ENCODE data around the gene TET2.

TET2 gene

GRCh38 chr4:105184316-105184980 is 37.8 kb downstream of the TET2 start:
- DNase-seq: no peak

- DNase-seq: peak; percentile 59
These were observed 40.1 kb downstream of the TET2 start for GRCh38 chr4:105186701-105187161.

GRCh38 chr4:105189855-105190650 is 43.4 kb downstream of the TET2 start:
- DNase-seq: no peak

GRCh38 chr4:105191621-105192210 is 45.0 kb downstream of the TET2 start:
- DNase-seq: peak; percentile 67

- DNase-seq: peak; percentile 9
These were observed 45.8 kb downstream of the TET2 start for GRCh38 chr4:105192474-105192873.

GRCh38 chr4:105192910-105193309 is 46.2 kb downstream of the TET2 start:
- no peak for DNase-seq

- DNase-seq: peak; percentile 11
These were observed 46.9 kb downstream of the TET2 start for GRCh38 chr4:105193536-105193935.

- DNase-seq: peak; percentile 76
These were observed 47.9 kb downstream of the TET2 start for GRCh38 chr4:105194328-105195231.

GRCh38 chr4:105196523-105197145 is 50.0 kb downstream of the TET2 start:
- peak; percentile 12 for DNase-seq

- peak; percentile 28 for DNase-seq
These were observed 51.1 kb downstream of the TET2 start for GRCh38 chr4:105197777-105198176.

GRCh38 chr4:105198541-105198940 is 51.9 kb downstream of the TET2 start:
- peak; percentile 55 for DNase-seq

GRCh38 chr4:105206214-105206613 is 59.5 kb downstream of the TET2 start:
- no peak for DNase-seq

GRCh38 chr4:105207386-105207785 is 60.7 kb downstream of the TET2 start:
- no peak for DNase-seq

GRCh38 chr4:105208561-105208960 is 61.9 kb downstream of the TET2 start:
- no peak for DNase-seq

- no peak for DNase-seq
These were observed 64.2 kb downstream of the TET2 start for GRCh38 chr4:105210916-105211315.

- DNase-seq: peak; percentile 65
These were observed 69.1 kb downstream of the TET2 start for GRCh38 chr4:105215609-105216313.

- peak; percentile 7 for DNase-seq
These were observed 78.8 kb downstream of the TET2 start for GRCh38 chr4:105225500-105225899.

- DNase-seq: no peak
These were observed 80.4 kb downstream of the TET2 start for GRCh38 chr4:105227054-105227453.

- DNase-seq: no peak
These were observed 83.6 kb downstream of the TET2 start for GRCh38 chr4:105230287-105230686.

GRCh38 chr4:105232374-105232773 is 85.7 kb downstream of the TET2 start:
- no peak for DNase-seq

- DNase-seq: peak; percentile 25
These were observed 87.9 kb downstream of the TET2 start for GRCh38 chr4:105234582-105234981.

Measured in fibroblast of skin of right biceps (primary cell).